K562 (cell line): ENCODE results near the gene DAPK1. TPM values are rescaled to one million over a fixed set of nuclear protein-coding genes. Genes with fewer than 3 reads are reported as not detected.
A peak's percentile ranks its signal among the peaks of the same experiment; 100 is the strongest.

Experiments used
- ARID2 ChIP-seq: fragments of 450-650 bp; IDR thresholded peaks from 2 replicates; pipeline ENCODE4 v1.6.1; 2017; ENCODE audit warnings: antibody characterized with exemption, mild to moderate bottlenecking
- CREB1 ChIP-seq, 2 experiments: sonication (generic) in 1 of 2; formaldehyde crosslinking in 1 of 2; IDR thresholded peaks; 2 replicates each; pipeline versions ENCODE4 v1.6.1 to v1.8.0; 2012 to 2022; ENCODE audit warnings: inconsistent platforms in 1 of 2, mild to moderate bottlenecking in 1 of 2, missing genetic modification reagents in 1 of 2, moderate library complexity in 1 of 2
- CSDE1 ChIP-seq, 2 experiments: fragments of 450-650 bp; IDR thresholded peaks; 2 replicates each; pipeline ENCODE4 v1.6.1; 2016; ENCODE audit warnings: mild to moderate bottlenecking in 1 of 2
- ERF ChIP-seq: fragments of 450-650 bp; formaldehyde crosslinking; IDR thresholded peaks from 2 replicates; pipeline ENCODE4 v1.4.0; 2020; ENCODE audit warnings: mild to moderate bottlenecking, mixed read lengths
- HMG20A ChIP-seq: fragments of 450-650 bp; formaldehyde crosslinking; conservative IDR thresholded peaks from 2 replicates; pipeline ENCODE4 v1.4.0; 2020; ENCODE audit warnings: mild to moderate bottlenecking, mixed read lengths
- JUND ChIP-seq, 2 experiments: IDR thresholded peaks; 2 replicates in 1 of 2; 3 replicates in 1 of 2; pipeline ENCODE4 v1.6.1; 2011; ENCODE audit warnings: borderline replicate concordance in 2 of 2, low read depth in 2 of 2, low read length in 2 of 2, improper control_type of control experiment in 1 of 2, missing biosample characterization in 1 of 2, missing genetic modification characterization in 1 of 2, missing genetic modification reagents in 1 of 2
- KDM4B ChIP-seq, 2 experiments: fragments of 450-650 bp in 1 of 2; sonication (generic) in 1 of 2; IDR thresholded peaks; 2 replicates each; pipeline ENCODE4 v1.6.1; 2016 to 2017; ENCODE audit warnings: borderline replicate concordance in 2 of 2, antibody characterized with exemption in 1 of 2, low read depth in 1 of 2, mild to moderate bottlenecking in 1 of 2
- MXI1 ChIP-seq: IDR thresholded peaks from 2 replicates; pipeline ENCODE4 v1.6.1; 2011; ENCODE audit warnings: low read depth, mild to moderate bottlenecking, improper control_type of control experiment, low read length
- NFE2 ChIP-seq: IDR thresholded peaks from 2 replicates; pipeline ENCODE4 v1.6.1; 2014; ENCODE audit warnings: antibody characterized with exemption, low read depth
- NR2F6 ChIP-seq: fragments of 450-650 bp; formaldehyde crosslinking; IDR thresholded peaks from 2 replicates; pipeline ENCODE4 v1.4.0; 2020; ENCODE audit warnings: mild to moderate bottlenecking
- PRPF4 ChIP-seq: fragments of 200-400 bp; formaldehyde crosslinking; IDR thresholded peaks from one replicate; pipeline ENCODE4 v1.6.1; 2017; ENCODE audit warnings: low read length, low read depth, mild to moderate bottlenecking; ENCODE audit not compliant: insufficient read depth, poor library complexity, severe bottlenecking
- RCOR1 ChIP-seq, 2 experiments: IDR thresholded peaks; 2 replicates each; pipeline ENCODE4 v1.6.1; 2012; ENCODE audit warnings: low read depth in 2 of 2, low read length in 2 of 2, borderline replicate concordance in 1 of 2, improper control_type of control experiment in 1 of 2
- TAF1 ChIP-seq: IDR thresholded peaks from 2 replicates; pipeline ENCODE4 v1.6.1; 2011; ENCODE audit warnings: mild to moderate bottlenecking, low read length, moderate library complexity; ENCODE audit not compliant: insufficient read depth, control insufficient read depth, severe bottlenecking; ENCODE audit errors: extremely low read depth
- TGIF2 ChIP-seq: sonication (generic); formaldehyde crosslinking; IDR thresholded peaks from 2 replicates; pipeline ENCODE4 v1.8.1; 2022; ENCODE audit warnings: mild to moderate bottlenecking, missing genetic modification reagents, moderate library complexity
- YY1 ChIP-seq, 3 experiments: IDR thresholded peaks; 2 replicates each; pipeline ENCODE4 v1.6.1; 2011; ENCODE audit warnings: low read length in 2 of 3, mild to moderate bottlenecking in 2 of 3, moderate library complexity in 2 of 3, borderline replicate concordance in 1 of 3, control low read depth in 1 of 3, low read depth in 1 of 3; ENCODE audit not compliant: insufficient read depth in 3 of 3, insufficient replicate concordance in 2 of 3, control insufficient read depth in 1 of 3, insufficient read length in 1 of 3; ENCODE audit errors: extremely low read depth in 1 of 3
- ZEB2 ChIP-seq: fragments of 450-650 bp; IDR thresholded peaks from 2 replicates; pipeline ENCODE4 v1.6.1; 2016
- polyA plus RNA-seq, 8 experiments: library from polyadenylated mRNA; depleted of rRNA in 4 of 8; stranded (reverse) in 5 of 8; unstranded in 3 of 8; fragments of >200 nt; fragmentation: Nextera tagmentation in 2 of 8; fragmentation: Illumina TruSeq in 1 of 8; extraction: Ambion mirVana in 2 of 8; extraction: Trizol in 1 of 8; gene quantifications; 2 replicates each; pipeline versions ENCODE4 v1.2.1 to v1.2.3, GENCODE V29; 2011 to 2014; ENCODE audit warnings: inconsistent platforms in 1 of 8, missing spikeins in 1 of 8
- total RNA-seq, 7 experiments: library from RNA; depleted of rRNA in 6 of 7; stranded (reverse); fragments of >200 nt in 6 of 7; fragmentation: Illumina TruSeq in 2 of 7; extraction: Trizol in 2 of 7; gene quantifications; 2 replicates each; pipeline versions ENCODE4 v1.2.1 to v1.2.3, GENCODE V29; 2011 to 2021; ENCODE audit warnings: low replicate concordance in 1 of 7
- TF ChIP-seq, protein P1 (sequence below), 2 experiments: fragments of 450-650 bp in 1 of 2; sonication (generic) in 1 of 2; formaldehyde crosslinking in 1 of 2; IDR thresholded peaks in 1 of 2; conservative IDR thresholded peaks in 1 of 2; 2 replicates each; pipeline versions ENCODE4 v1.6.1 to v1.8.1; 2016 to 2023; ENCODE audit warnings: mild to moderate bottlenecking in 2 of 2, moderate library complexity in 2 of 2, inconsistent platforms in 1 of 2, missing genetic modification reagents in 1 of 2
- TF ChIP-seq, protein P2 (sequence below): fragments of 450-650 bp; IDR thresholded peaks from 2 replicates; pipeline ENCODE4 v1.6.1; 2016; ENCODE audit warnings: low read depth

Gene DAPK1
- total and polyA plus RNA-seq, 9 of the 15 experiments (the other 6 are each of a cell fraction or from before 2014, with no cell fraction given) = 1.7 to 26.4 (median 15.8) TPM

DNA sequence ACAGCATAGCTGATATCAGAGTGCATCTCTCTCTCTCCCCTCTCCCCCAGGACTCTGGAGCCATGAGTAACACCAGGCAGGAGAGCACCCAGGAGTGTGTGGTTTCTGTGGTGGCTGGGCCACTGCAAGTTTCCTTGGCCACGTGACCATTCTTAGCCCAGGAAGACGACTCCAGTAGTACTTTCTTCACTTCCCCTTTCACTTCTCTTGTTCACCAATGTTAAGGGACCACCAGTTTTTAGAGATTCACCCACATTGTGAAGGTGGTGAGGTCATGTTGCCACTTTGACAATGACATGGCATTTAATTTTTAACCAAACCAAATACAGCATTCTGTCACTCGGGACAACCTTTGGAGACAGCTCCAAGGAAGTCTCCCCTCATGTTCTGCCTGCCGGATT lies 17.9 kb upstream of the DAPK1 start (continued):
- TF ChIP-seq TGIF2 (CRISPR knock-in tag) (no peak), NR2F6 (CRISPR knock-in tag) (no peak), ARID2 (no peak), TAF1 (no peak), ERF (CRISPR knock-in tag) (no peak), JUND (IDR thresholded peaks at IDR 0.05; ENCODE audit: borderline replicate concordance, low read depth, low read length) (peak; percentile 31; the same call in 1 of the 2 replicates), JUND (tag; IDR thresholded peaks at IDR 0.05; ENCODE audit: borderline replicate concordance, low read depth, low read length) (no peak), KDM4B (IDR thresholded peaks at IDR 0.05; ENCODE audit: borderline replicate concordance in 2 of 2, low read depth in 1 of 2) (no peak), ZEB2 (no peak), NFE2 (peak; percentile 56), CSDE1 (IDR thresholded peaks at IDR 0.05) (no peak), MXI1 (no peak), HMG20A (CRISPR knock-in tag) (no peak), PRPF4 (no peak), CREB1 (IDR thresholded peaks at IDR 0.05) (no peak), CREB1 (CRISPR knock-in tag; IDR thresholded peaks at IDR 0.05) (no peak), YY1 (IDR thresholded peaks at IDR 0.05; ENCODE audit: borderline replicate concordance in 1 of 3, control insufficient read depth in 1 of 3, extremely low read depth in 1 of 3, insufficient read depth in 3 of 3, insufficient read length in 1 of 3, insufficient replicate concordance in 2 of 3, low read depth in 1 of 3, low read length in 2 of 3) (no peak), RCOR1 (IDR thresholded peaks at IDR 0.05; ENCODE audit: borderline replicate concordance in 1 of 2, low read depth in 2 of 2, low read length in 2 of 2) (peak in 1 of 2 experiments; percentile 43; a peak in 1 of 4 replicates)
- TF ChIP-seq, protein P1, sequence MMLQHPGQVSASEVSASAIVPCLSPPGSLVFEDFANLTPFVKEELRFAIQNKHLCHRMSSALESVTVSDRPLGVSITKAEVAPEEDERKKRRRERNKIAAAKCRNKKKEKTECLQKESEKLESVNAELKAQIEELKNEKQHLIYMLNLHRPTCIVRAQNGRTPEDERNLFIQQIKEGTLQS (IDR thresholded peaks at IDR 0.05) = peak; percentile 38; the same call in 1 of the 2 replicates
- TF ChIP-seq, protein P1 (CRISPR knock-in tag; conservative IDR thresholded peaks at IDR 0.05) = no peak
- TF ChIP-seq, protein P2, sequence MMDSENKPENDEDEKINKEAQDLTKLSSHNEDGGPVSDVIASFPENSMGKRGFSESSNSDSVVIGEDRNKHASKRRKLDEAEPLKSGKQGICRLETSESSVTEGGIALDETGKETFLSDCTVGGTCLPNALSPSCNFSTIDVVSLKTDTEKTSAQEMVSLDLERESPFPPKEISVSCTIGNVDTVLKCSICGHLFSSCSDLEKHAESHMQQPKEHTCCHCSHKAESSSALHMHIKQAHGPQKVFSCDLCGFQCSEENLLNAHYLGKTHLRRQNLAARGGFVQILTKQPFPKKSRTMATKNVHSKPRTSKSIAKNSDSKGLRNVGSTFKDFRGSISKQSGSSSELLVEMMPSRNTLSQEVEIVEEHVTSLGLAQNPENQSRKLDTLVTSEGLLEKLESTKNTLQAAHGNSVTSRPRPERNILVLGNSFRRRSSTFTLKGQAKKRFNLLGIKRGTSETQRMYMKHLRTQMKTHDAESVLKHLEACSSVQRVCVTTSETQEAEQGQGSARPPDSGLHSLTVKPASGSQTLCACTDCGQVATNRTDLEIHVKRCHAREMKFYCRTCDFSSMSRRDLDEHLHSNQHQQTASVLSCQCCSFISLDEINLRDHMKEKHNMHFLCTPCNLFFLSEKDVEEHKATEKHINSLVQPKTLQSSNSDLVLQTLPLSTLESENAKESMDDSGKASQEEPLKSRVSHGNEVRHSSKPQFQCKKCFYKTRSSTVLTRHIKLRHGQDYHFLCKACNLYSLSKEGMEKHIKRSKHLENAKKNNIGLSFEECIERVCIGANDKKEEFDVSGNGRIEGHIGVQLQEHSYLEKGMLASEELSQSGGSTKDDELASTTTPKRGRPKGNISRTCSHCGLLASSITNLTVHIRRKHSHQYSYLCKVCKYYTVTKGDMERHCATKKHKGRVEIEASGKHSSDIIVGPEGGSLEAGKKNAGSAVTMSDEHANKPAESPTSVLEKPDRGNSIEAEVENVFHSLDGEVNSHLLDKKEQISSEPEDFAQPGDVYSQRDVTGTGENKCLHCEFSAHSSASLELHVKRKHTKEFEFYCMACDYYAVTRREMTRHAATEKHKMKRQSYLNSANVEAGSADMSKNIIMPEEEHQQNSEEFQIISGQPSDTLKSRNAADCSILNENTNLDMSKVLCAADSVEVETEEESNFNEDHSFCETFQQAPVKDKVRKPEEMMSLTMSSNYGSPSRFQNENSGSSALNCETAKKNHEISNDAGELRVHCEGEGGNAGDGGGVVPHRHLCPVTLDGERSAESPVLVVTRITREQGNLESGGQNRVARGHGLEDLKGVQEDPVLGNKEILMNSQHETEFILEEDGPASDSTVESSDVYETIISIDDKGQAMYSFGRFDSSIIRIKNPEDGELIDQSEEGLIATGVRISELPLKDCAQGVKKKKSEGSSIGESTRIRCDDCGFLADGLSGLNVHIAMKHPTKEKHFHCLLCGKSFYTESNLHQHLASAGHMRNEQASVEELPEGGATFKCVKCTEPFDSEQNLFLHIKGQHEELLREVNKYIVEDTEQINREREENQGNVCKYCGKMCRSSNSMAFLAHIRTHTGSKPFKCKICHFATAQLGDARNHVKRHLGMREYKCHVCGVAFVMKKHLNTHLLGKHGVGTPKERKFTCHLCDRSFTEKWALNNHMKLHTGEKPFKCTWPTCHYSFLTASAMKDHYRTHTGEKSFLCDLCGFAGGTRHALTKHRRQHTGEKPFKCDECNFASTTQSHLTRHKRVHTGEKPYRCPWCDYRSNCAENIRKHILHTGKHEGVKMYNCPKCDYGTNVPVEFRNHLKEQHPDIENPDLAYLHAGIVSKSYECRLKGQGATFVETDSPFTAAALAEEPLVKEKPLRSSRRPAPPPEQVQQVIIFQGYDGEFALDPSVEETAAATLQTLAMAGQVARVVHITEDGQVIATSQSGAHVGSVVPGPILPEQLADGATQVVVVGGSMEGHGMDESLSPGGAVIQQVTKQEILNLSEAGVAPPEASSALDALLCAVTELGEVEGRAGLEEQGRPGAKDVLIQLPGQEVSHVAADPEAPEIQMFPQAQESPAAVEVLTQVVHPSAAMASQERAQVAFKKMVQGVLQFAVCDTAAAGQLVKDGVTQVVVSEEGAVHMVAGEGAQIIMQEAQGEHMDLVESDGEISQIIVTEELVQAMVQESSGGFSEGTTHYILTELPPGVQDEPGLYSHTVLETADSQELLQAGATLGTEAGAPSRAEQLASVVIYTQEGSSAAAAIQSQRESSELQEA = no peak
